Aorta (tissue), 5 donors: ENCODE data around the gene LDLRAD4. TPM values are rescaled to one million over a fixed set of nuclear protein-coding genes. Genes with fewer than 3 reads are reported as not detected.

ENCODE experiments used
- ATAC-seq: fragments of 200-7000 bp; cut with Tn5 transposase; one replicate; pipeline ENCODE4 v1.9.1; 2022; ENCODE audit warnings: moderate library complexity; ENCODE audit not compliant: low FRiP score
- DNase-seq, 2 donors: peaks; one replicate each; pipeline ENCODE4 v3.0.0-alpha.2; 2020
- H3K27ac ChIP-seq, 2 donors: one replicate each; pipeline ENCODE4 v1.5.1; 2013; ENCODE audit warnings: low read length in 2 of 2, mild to moderate bottlenecking in 2 of 2, moderate library complexity in 2 of 2, control low read depth in 1 of 2, inconsistent platforms in 1 of 2, low read depth in 1 of 2
- H3K27me3 ChIP-seq, 2 donors: one replicate each; pipeline ENCODE4 v1.6.1; 2013; ENCODE audit warnings: control low read depth in 1 of 2, low read length in 1 of 2, mild to moderate bottlenecking in 1 of 2, moderate library complexity in 1 of 2; ENCODE audit not compliant: insufficient read depth in 2 of 2, control insufficient read depth in 1 of 2
- H3K36me3 ChIP-seq, 2 donors: one replicate each; pipeline ENCODE4 v1.6.1; 2013; ENCODE audit warnings: control low read depth in 1 of 2, low read length in 1 of 2, mild to moderate bottlenecking in 1 of 2; ENCODE audit not compliant: insufficient read depth in 2 of 2, control insufficient read depth in 1 of 2
- H3K4me1 ChIP-seq, 2 donors: one replicate each; pipeline ENCODE4 v1.6.1; 2013; ENCODE audit warnings: low read length in 2 of 2, control low read depth in 1 of 2, mild to moderate bottlenecking in 1 of 2, moderate library complexity in 1 of 2; ENCODE audit not compliant: insufficient read depth in 2 of 2, control insufficient read depth in 1 of 2
- H3K4me3 ChIP-seq, 2 donors: one replicate each; pipeline ENCODE4 v1.5.1; 2013; ENCODE audit warnings: low read length in 2 of 2, control low read depth in 1 of 2, mild to moderate bottlenecking in 1 of 2
- H3K9me3 ChIP-seq: one replicate; pipeline ENCODE4 v1.6.1; 2013; ENCODE audit warnings: mild to moderate bottlenecking, low read length; ENCODE audit not compliant: control insufficient read depth
- WGBS, 2 donors: extraction: QIAGEN DNeasy Blood & Tissue Kit; methylation state at CpG; one replicate each; pipeline ENCODE4 v1.1.7; 2013; 5-methylcytosine and 5-hydroxymethylcytosine counted together
- intact Hi-C, 2 donors: fragments of 100-400 bp; cut with DNase I; formaldehyde crosslinking; loops; one replicate each; pipeline versions ENCODE4 v1.14.2 to v1.15.0; 2022
- polyA plus RNA-seq, 2 donors: library from polyadenylated mRNA; stranded (reverse); fragments of 200-250 nt; gene quantifications; one replicate each; pipeline ENCODE4 v1.2.3, GENCODE V29; 2013
- total RNA-seq, 2 donors: library from RNA; stranded (reverse); fragmentation: NEBNext Ultra II Directional; extraction: Animal tissue kit (Norgen Biotek cat#: 25700); gene quantifications; one replicate each; pipeline ENCODE4 v1.2.1, GENCODE V29; 2021
- donor health status: healthy with polysubstance abuse.
- donor health status: Bipolar disorder and iron deficiency.
- donor health status: DM: no; HTN: no; CAD: no.
- donor health status: DM: no; HTN: no; CAD: no.
- donor health status: DM: yes; HTN: yes; CAD: no.

LDLRAD4 gene
- total and polyA plus RNA-seq, 4 donors: 7.0 to 112 (median 36.9) TPM

GRCh38 chr18:13608791-13609532, 390.4 kb downstream of the LDLRAD4 start:
- no peaks in the 10 kb centered on the region for H3K36me3 ChIP-seq
- DNase-seq: no peak
- H3K4me3 ChIP-seq: no peak overlapping the region
- H3K9me3 ChIP-seq: no peaks in the 10 kb centered on the region
- 85 to 89% methylated on average over 16 of the region's 16 CpGs for WGBS, 2 donors
- no peak overlapping the region for H3K27ac ChIP-seq
- ATAC-seq: no peak
- no peaks in the 10 kb centered on the region for H3K4me1 ChIP-seq
- intact Hi-C loops: no loop called here
- H3K27me3 ChIP-seq: no peaks in the 10 kb centered on the region

GRCh38 chr18:13610555-13611141, 392.1 kb downstream of the LDLRAD4 start:
- DNase-seq (no peak), ATAC-seq (peak; percentile 2)
- no peaks in the 10 kb centered on the region for H3K27me3 ChIP-seq
- peak overlapping the region; percentile 17 to 44 for H3K4me3 ChIP-seq
- H3K36me3 ChIP-seq: no peaks in the 10 kb centered on the region
- intact Hi-C loops: loop anchor here (10.0 kb wide), 2 partner anchors 56 to 176 kb away; no protein-coding TSS in a partner anchor
- H3K4me1 ChIP-seq: no peaks in the 10 kb centered on the region
- H3K9me3 ChIP-seq: no peaks in the 10 kb centered on the region
- H3K27ac ChIP-seq: peak overlapping the region; percentile 15 to 20
- WGBS, 2 donors: 31 to 36% methylated on average over 11 of the region's 11 CpGs

- H3K9me3 ChIP-seq: no peaks in the 10 kb centered on the region
- peak overlapping the region in 1 of 2 donors; percentile 20 for H3K27ac ChIP-seq
- intact Hi-C loops: loop anchor here (10.0 kb wide), 2 partner anchors 56 to 176 kb away; no protein-coding TSS in a partner anchor
- 2 to 4% methylated on average over 14 of the region's 14 CpGs for WGBS, 2 donors
- no peaks in the 10 kb centered on the region for H3K36me3 ChIP-seq
- no peaks in the 10 kb centered on the region for H3K27me3 ChIP-seq
- H3K4me3 ChIP-seq: peak overlapping the region; percentile 17 to 44
- H3K4me1 ChIP-seq: no peaks in the 10 kb centered on the region
- peak; percentile 79 for ATAC-seq
- DNase-seq: peak; percentile 75 to 86
Observed at GRCh38 chr18:13611142-13611600, 392.6 kb downstream of the LDLRAD4 start.

GRCh38 chr18:13611601-13612195, 393.1 kb downstream of the LDLRAD4 start:
- Histone ChIP-seq H3K4me1 (no peaks in the 10 kb centered on the region), H3K27me3 (no peaks in the 10 kb centered on the region), H3K9me3 (no peaks in the 10 kb centered on the region), H3K36me3 (no peaks in the 10 kb centered on the region), H3K27ac (no peak overlapping the region), H3K4me3 (peak overlapping the region; percentile 17 to 44)
- intact Hi-C loops: loop anchor here (10.0 kb wide), 2 partner anchors 57 to 177 kb away; no protein-coding TSS in a partner anchor
- DNase-seq (peak; percentile 73 to 85), ATAC-seq (peak; percentile 63)
- WGBS, 2 donors: 3% methylated on average over 24 of the region's 24 CpGs

GRCh38 chr18:13612196-13612997, 393.8 kb downstream of the LDLRAD4 start:
- intact Hi-C loops: loop anchor here (10.0 kb wide), 2 partner anchors 58 to 178 kb away; no protein-coding TSS in a partner anchor
- no peak for ATAC-seq
- H3K9me3 ChIP-seq: no peaks in the 10 kb centered on the region
- H3K27ac ChIP-seq: no peak overlapping the region
- no peaks in the 10 kb centered on the region for H3K4me1 ChIP-seq
- DNase-seq: no peak
- H3K4me3 ChIP-seq: no peak overlapping the region
- no peaks in the 10 kb centered on the region for H3K27me3 ChIP-seq
- no peaks in the 10 kb centered on the region for H3K36me3 ChIP-seq
- WGBS, 2 donors: 72 to 73% methylated on average over 20 of the region's 20 CpGs

GRCh38 chr18:13613099-13613498, 394.5 kb downstream of the LDLRAD4 start:
- no peak overlapping the region for H3K4me3 ChIP-seq
- intact Hi-C loops: loop anchor here (10.0 kb wide), 2 partner anchors 58 to 178 kb away; no protein-coding TSS in a partner anchor

GRCh38 chr18:13613591-13614501, 395.3 kb downstream of the LDLRAD4 start:
- ATAC-seq: no peak
- Histone ChIP-seq H3K4me3 (no peak overlapping the region), H3K4me1 (no peaks in the 10 kb centered on the region), H3K9me3 (no peaks in the 10 kb centered on the region), H3K27me3 (no peaks in the 10 kb centered on the region), H3K27ac (no peak overlapping the region), H3K36me3 (no peaks in the 10 kb centered on the region)
- no peak for DNase-seq
- 93 to 94% methylated on average over 21 of the region's 21 CpGs for WGBS, 2 donors
- intact Hi-C loops: loop anchor here (10.0 kb wide), 2 partner anchors 59 to 179 kb away; no protein-coding TSS in a partner anchor

More at GRCh38 chr18:13613099-13613498, 394.5 kb downstream of the LDLRAD4 start:
- H3K27ac ChIP-seq: no peak overlapping the region
- no peaks in the 10 kb centered on the region for H3K9me3 ChIP-seq
- no peaks in the 10 kb centered on the region for H3K27me3 ChIP-seq
- no peaks in the 10 kb centered on the region for H3K36me3 ChIP-seq
- ATAC-seq (no peak), DNase-seq (no peak)
- no peaks in the 10 kb centered on the region for H3K4me1 ChIP-seq
